ENCODE data around the gene ADAMTSL2.

ADAMTSL2 gene

GRCh38 chr9:133594310-133594709 lies 59.8 kb downstream of the ADAMTSL2 start:
- H3K4me3 ChIP-seq (replicated peaks; ENCODE audit: low read depth, low read length), result no peak overlapping the region
- no peak for DNase-seq (ENCODE audit: extremely low read depth, low read depth)
- no peak for TF ChIP-seq CTCF (IDR thresholded peaks at IDR 0.05; ENCODE audit: low read depth, low read length, missing control alignments)

DNA sequence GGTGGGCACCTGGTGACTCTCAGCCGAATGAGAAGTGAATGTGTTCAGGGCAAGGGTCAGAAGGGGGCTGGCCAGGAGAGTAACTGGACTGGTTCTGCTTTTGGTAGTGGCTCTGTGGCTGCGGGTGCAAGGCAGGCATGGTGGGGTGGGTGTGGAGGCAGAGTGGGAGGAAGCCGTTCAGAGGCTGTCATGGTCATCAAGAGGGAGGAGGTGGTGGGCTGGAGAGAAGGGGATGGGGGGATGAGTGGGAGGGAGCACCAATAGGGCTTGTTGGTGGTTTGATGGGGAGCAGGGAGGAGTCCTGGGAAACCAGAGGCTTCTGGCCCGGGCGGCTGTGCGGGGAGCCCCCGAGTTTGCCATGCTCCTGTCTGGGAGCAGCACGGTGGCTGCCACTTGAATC lies 61.4 kb downstream of the ADAMTSL2 start:
- DNase-seq (ENCODE audit: extremely low read depth, low read depth), result no peak
- TF ChIP-seq CTCF (IDR thresholded peaks at IDR 0.05; ENCODE audit: low read depth, low read length, missing control alignments), result no peak

GRCh38 chr9:133597316-133597957 lies 62.9 kb downstream of the ADAMTSL2 start:
- no peak for TF ChIP-seq CTCF (IDR thresholded peaks at IDR 0.05; ENCODE audit: low read depth, low read length, missing control alignments)
- no peak for DNase-seq (ENCODE audit: extremely low read depth, low read depth)
- H3K4me3 ChIP-seq (replicated peaks; ENCODE audit: low read depth, low read length), result no peak overlapping the region

More for the DNA sequence above, 61.4 kb downstream of the ADAMTSL2 start:
- no peak overlapping the region for H3K4me3 ChIP-seq (replicated peaks; ENCODE audit: low read depth, low read length)

GRCh38 chr9:133598978-133599377 lies 64.5 kb downstream of the ADAMTSL2 start:
- no peak for DNase-seq (ENCODE audit: extremely low read depth, low read depth)

DNA sequence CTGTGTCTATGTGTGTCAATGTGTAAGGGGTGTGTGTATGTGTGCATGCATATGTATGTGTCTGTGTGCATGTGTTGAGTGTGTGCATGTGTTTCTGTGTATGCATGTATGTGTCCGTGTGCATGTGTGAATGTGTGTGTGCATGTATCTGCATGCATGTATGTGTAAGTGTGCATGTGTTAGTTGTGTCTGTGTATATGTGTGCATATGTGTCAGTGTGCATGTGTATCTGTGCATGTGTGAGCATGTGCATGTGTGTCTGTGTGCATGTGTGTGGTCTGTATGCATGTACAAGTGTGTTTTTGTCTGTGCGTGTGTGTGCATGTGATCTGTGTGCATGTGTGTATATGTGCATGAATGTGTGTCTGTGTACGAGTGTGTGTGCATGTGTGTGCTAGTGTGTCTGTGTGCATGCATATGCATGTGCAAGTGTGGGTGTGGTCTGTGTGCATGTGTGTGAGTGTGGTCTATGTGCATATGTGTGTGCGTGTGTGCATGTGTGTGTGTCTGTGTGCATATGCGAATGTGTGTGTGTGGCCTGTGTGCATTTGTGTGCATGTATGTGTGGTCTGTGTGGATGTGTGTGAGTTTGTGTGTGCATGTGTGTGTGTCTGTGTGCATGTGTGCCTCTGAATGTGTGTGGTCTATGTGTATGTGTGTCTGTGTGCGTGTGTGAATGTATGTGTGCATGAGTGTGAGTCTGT lies 65.1 kb downstream of the ADAMTSL2 start:
- H3K4me3 ChIP-seq (replicated peaks; ENCODE audit: low read depth, low read length), result no peak overlapping the region
- no peak for TF ChIP-seq CTCF (IDR thresholded peaks at IDR 0.05; ENCODE audit: low read depth, low read length, missing control alignments)
- DNase-seq (ENCODE audit: extremely low read depth, low read depth), result no peak

More at GRCh38 chr9:133598978-133599377, 64.5 kb downstream of the ADAMTSL2 start:
- no peak for TF ChIP-seq CTCF (IDR thresholded peaks at IDR 0.05; ENCODE audit: low read depth, low read length, missing control alignments)
- H3K4me3 ChIP-seq (replicated peaks; ENCODE audit: low read depth, low read length), result no peak overlapping the region

GRCh38 chr9:133600739-133601138 lies 66.2 kb downstream of the ADAMTSL2 start:
- no peak for DNase-seq (ENCODE audit: extremely low read depth, low read depth)
- no peak overlapping the region for H3K4me3 ChIP-seq (replicated peaks; ENCODE audit: low read depth, low read length)
- TF ChIP-seq CTCF (IDR thresholded peaks at IDR 0.05; ENCODE audit: low read depth, low read length, missing control alignments), result no peak

All from HFF-Myc (cell line).